Stimulated activated CD8-positive, alpha-beta memory T cell treated with anti-CD3 and anti-CD28 coated beads, Interleukin-15, amount 100 ng/mL, for 48 hours (primary cell): ENCODE results near the gene NFYB.

Source experiments
- DNase-seq, 2 donors: peaks; one replicate each; pipeline ENCODE4 v3.0.0-alpha.2; 2020; ENCODE audit warnings: low read depth in 2 of 2

The NFYB gene

GRCh38 chr12:104155711-104156555, 17.9 kb upstream of the NFYB start:
- no peak for DNase-seq

- no peak for DNase-seq
These were observed 16.8 kb upstream of the NFYB start for GRCh38 chr12:104154806-104155205.

GRCh38 chr12:104154286-104154685, 16.3 kb upstream of the NFYB start:
- DNase-seq = no peak

GRCh38 chr12:104152685-104153241, 14.8 kb upstream of the NFYB start:
- DNase-seq = no peak

GRCh38 chr12:104150416-104150815, 12.4 kb upstream of the NFYB start:
- no peak for DNase-seq

GRCh38 chr12:104147346-104147745, 9.3 kb upstream of the NFYB start:
- DNase-seq = no peak

- no peak for DNase-seq
These were observed 5.9 kb upstream of the NFYB start for GRCh38 chr12:104143918-104144317.

- no peak for DNase-seq
These were observed 5.0 kb upstream of the NFYB start for GRCh38 chr12:104143002-104143401.

- DNase-seq = no peak
These were observed 4.5 kb upstream of the NFYB start for GRCh38 chr12:104142543-104142942.

- no peak for DNase-seq
These were observed 765 bp upstream of the NFYB start for GRCh38 chr12:104138797-104139152.

- peak; percentile 20 to 22 for DNase-seq
These were observed 759 bp downstream of the NFYB start for GRCh38 chr12:104137001-104137901.

GRCh38 chr12:104136577-104136976, 1.4 kb downstream of the NFYB start:
- no peak for DNase-seq

- DNase-seq = no peak
These were observed 3.1 kb downstream of the NFYB start for GRCh38 chr12:104134882-104135281.

GRCh38 chr12:104133866-104134265, 4.1 kb downstream of the NFYB start:
- DNase-seq = no peak

- no peak for DNase-seq
These were observed 4.7 kb downstream of the NFYB start for GRCh38 chr12:104133321-104133720.

GRCh38 chr12:104132351-104132956, 5.6 kb downstream of the NFYB start:
- no peak for DNase-seq

- DNase-seq = no peak
These were observed 6.4 kb downstream of the NFYB start for GRCh38 chr12:104131609-104132008.

- DNase-seq = no peak
These were observed 7.2 kb downstream of the NFYB start for GRCh38 chr12:104130760-104131159.

GRCh38 chr12:104126548-104126947, 11.5 kb downstream of the NFYB start:
- no peak for DNase-seq

- DNase-seq = no peak
These were observed 15.7 kb downstream of the NFYB start for GRCh38 chr12:104122298-104122697.

- DNase-seq = no peak
These were observed 17.0 kb downstream of the NFYB start for GRCh38 chr12:104121001-104121400.

GRCh38 chr12:104115587-104115975, 22.4 kb downstream of the NFYB start:
- no peak for DNase-seq
